HG02938 (cell line): ENCODE results near the gene UBR1.
"Not testable (repeated sequence)": the region's sequence is repeated elsewhere in the genome, so short reads cannot be mapped to it uniquely, and the experiment has no call there.

ENCODE experiments used
- ATAC-seq: cut with Tn5 transposase; IDR thresholded peaks from one replicate; pipeline ENCODE4 v1.9.1; 2021; ENCODE audit warnings: mild to moderate bottlenecking, moderate library complexity; ENCODE audit not compliant: unreplicated experiment

Gene UBR1

DNA sequence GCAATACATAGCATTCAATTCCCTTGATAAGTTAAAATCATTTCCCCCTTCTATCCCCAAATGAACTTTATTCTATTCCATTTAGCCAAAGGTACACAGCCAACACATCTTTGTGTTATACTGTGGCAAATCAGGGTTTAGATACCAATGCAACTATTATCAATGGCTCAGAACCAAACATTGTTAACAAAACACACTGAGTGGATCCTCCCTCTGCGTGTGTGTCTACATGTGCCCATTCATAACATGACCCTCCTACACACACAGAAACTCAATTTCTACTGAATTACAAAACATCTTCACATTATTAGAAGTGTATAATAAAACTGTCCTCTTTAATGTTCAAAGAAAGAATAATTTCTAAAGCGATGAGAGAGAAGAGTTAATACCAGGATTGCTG lies 186.5 kb downstream of the UBR1 start:
- no peak for ATAC-seq

DNA sequence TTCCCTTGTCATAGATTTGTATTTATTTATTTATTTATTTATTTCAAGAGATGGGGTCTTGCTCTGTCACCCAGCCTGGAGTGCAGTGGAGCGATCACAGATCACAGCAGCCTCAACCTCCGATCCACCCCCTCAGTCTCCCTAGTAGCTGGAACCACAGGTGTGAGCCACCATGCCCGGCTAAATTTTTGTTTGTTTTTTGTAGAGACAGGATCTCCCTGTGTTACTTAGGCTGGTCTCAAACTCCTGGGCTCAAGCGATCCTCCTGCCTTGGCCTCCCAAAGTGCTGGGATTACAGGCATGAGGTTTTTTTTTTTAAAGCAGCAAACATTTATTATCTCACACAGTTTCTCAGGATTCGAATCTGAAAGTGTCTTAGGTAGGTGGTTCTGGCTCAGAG lies 187.8 kb downstream of the UBR1 start:
- no peak for ATAC-seq

DNA sequence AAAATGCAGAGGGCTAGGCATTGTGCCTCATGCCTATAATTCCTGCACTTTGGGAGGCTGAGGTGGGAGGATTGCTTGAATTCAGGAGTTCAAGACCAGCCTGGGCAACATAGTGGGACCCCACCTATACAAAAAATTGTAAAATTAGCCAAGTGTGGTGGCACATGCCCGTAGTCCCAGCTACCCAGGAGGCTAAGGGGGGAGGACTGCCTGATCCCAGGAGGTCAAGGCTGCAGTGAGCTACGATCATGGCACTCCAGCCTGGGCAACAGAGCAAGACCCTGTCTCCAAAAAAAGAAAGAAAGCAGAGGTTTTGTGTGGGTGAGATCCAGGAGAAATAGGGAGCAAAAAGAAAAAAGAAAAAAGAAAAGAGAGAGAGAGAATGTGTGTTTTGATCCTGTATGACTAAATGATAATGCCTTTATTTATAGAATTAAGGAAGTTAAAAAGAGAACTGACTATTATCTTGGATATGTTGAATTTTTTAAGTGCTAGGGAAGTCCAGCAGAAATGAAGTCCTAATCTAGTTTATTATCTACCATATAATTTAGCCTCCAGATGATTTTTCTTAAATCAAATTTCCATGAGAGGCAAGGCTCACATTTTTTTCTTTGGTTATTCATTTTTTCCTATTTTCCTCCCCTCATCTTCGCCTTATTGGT lies 190.1 kb downstream of the UBR1 start:
- no peak for ATAC-seq

DNA sequence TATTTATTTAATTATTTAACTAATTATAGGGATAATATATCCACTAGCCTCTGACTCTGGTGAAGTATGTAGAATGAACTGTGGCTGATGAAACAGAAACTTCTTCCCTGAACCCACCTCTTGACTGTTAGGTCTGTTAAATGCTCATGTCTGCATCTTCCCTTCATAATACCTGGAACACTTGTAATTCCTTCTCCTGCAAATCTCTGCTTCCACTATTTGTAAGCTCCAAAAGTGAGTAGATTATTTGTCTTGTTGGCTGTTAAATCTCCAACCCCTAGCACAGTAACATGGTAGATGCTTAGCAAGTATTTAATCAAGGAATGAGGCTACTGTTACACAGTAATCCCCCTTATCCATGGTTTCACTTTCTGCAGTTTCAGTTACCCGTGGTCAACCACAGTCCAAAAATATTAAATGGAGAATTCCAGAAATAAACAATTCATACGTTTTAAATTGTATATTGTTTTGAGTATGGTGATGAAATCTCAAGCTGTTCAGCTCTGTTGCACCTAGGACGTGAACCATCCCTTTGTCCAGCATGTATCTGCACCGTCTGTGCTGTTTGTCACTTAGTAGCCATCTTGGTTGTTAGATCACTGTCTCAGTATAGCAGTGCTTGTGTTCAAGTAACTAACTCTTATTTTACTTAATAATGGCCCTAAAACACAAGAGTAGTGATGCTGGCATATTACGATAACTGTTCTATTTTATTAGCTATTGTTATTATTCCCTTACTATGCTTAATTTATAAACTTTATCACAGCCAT lies 190.9 kb downstream of the UBR1 start:
- ATAC-seq, result no peak

DNA sequence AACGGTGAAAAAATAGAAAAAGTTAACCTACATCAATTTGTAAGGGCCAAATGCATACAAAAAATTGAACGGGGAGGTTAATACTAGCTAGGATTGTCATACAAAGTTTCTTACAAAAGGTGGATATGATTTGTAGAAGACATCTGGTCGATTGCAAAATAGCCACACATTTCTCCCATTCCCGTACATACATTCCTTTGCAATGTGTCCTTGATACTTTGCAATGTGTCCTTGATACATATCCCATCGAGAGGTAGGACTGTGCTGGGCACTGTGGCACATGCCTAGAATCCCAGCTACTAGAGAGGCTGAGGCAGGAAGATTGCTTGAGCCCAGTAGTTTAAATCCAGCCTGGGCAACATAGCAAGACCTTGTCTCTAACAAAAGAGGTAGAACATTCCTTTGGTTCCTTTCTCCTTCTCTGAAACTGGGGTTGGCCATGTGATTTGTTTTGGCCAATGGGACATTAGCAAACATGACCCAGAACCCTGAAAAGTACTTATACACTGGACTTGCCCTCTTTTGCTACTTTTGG lies 194.7 kb downstream of the UBR1 start:
- no peak for ATAC-seq

DNA sequence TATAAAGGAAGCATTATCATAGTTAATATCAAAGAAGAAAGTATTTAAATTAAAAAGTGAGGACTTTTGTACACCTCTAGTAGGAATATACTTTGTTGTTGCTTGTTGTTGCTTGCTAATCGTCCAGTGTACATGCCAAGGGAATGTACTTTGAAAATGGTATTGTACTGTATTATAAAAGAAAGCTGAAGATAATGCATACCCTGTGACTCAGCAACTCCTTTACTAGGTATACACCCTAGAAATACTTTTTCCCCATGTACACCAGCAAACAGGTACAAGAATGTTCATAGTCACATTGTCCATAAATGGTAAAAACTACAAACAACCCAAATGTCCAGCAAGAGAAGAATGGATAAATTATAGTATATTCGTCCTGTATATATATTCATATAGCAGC lies 197.3 kb downstream of the UBR1 start:
- ATAC-seq, result no peak

DNA sequence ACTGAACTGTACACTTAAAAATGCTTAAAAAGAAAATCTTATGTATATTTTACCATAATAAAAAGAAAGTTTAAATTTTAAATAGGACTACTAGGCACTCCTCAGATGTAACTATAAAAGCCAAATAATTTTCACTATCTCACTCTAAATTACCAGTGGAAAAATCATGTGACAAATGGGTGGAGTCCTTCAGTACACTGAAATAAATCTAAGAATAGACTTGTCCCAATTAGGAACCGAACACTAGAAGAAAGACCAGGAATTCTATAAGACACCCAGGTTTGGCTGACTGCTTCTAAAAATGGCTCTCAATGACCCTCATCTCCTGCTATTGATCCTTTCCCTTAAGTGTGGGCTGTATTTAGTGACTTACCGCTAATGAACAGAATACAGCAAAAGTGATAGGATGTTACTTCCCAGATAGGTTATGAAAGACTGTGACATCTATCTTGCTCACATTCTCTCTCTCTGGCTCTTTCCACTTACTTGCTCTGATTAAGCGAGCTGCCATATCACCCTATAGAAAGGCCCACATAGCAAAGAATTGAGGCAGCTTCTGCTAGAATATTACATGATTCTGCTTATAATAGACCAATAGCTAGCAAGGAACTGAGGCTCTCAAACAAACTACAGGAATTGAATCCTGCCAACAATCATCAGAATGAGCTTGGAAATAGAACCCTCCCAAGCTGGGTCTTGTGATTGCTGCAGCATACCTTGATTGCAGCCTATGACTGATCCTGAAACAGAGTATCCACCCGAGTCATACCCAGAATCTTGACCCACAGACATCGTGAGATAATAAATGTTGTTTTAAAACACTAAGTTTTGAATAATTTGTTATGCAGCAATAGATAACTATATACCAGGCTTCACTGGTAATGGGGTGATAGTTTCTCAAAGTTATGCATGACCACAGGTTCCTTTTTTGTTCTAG lies 202.2 kb downstream of the UBR1 start:
- no peak for ATAC-seq

DNA sequence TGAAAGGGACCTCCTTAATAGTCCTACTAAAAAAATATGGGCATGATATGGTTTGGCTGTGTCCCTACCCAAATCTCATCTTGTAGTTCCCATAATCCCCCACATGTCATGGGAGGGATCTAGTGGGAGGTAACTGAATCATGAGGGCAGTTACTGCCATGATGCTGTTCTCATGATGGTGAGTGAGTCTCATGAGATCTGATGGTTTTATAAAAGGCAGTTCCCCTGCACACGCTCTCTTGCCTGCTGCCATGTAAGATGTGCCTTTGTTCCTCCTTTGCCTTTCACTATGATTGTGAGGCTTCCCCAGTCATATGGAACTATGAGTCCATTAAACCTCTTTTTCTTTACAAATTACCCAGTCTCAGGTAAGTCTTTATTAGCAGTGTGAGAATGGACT lies 211.9 kb downstream of the UBR1 start:
- not testable (repeated sequence) for ATAC-seq
